Measurements from ENCODE around the gene UQCC3. TPM values are rescaled to one million over a fixed set of nuclear protein-coding genes. Genes with fewer than 3 reads are reported as not detected.
"Not testable (repeated sequence)": the region's sequence is repeated elsewhere in the genome, so short reads cannot be mapped to it uniquely, and the experiment has no call there.

Gene UQCC3
- total RNA-seq, result 7.8 and 9.9 TPM in 2 replicates

GRCh38 chr11:62671608-62672389 is at the start of gene UQCC3, which contains the start of gene LBHD1:
UQCC3 (plus strand) TSS chr11:62671673; CDS start chr11:62671746, 73 bp downstream.
LBHD1 (minus strand) TSS chr11:62672267; CDS start chr11:62670031, 2,236 bp downstream.
- no peak for DNase-seq (ENCODE audit: extremely low read depth, low read depth, low spot score)

- DNase-seq (ENCODE audit: extremely low read depth, low read depth, low spot score), result no peak
These were observed 48.9 kb upstream of the UQCC3 start for GRCh38 chr11:62622476-62623089.

- no peak for DNase-seq (ENCODE audit: extremely low read depth, low read depth, low spot score)
These were observed 43.8 kb upstream of the UQCC3 start for GRCh38 chr11:62627713-62628112.

GRCh38 chr11:62632492-62632891 is 39.0 kb upstream of the UQCC3 start:
- no peak for DNase-seq (ENCODE audit: extremely low read depth, low read depth, low spot score)

- no peak for DNase-seq (ENCODE audit: extremely low read depth, low read depth, low spot score)
These were observed 27.3 kb upstream of the UQCC3 start for GRCh38 chr11:62644220-62644619.

GRCh38 chr11:62645671-62645945 is 25.9 kb upstream of the UQCC3 start:
- no peak for DNase-seq (ENCODE audit: extremely low read depth, low read depth, low spot score)

- DNase-seq (ENCODE audit: extremely low read depth, low read depth, low spot score), result no peak
These were observed 25.3 kb upstream of the UQCC3 start, which contains the start of gene GANAB for GRCh38 chr11:62645946-62646824. GANAB (minus strand) TSS chr11:62646613; CDS start chr11:62646599, 14 bp downstream.

GRCh38 chr11:62646825-62647608 is 24.5 kb upstream of the UQCC3 start:
- DNase-seq (ENCODE audit: extremely low read depth, low read depth, low spot score), result no peak

- DNase-seq (ENCODE audit: extremely low read depth, low read depth, low spot score), result no peak
These were observed 23.9 kb upstream of the UQCC3 start for GRCh38 chr11:62647609-62648005.

GRCh38 chr11:62648185-62648966 is 23.1 kb upstream of the UQCC3 start:
- DNase-seq (ENCODE audit: extremely low read depth, low read depth, low spot score), result no peak

- no peak for DNase-seq (ENCODE audit: extremely low read depth, low read depth, low spot score)
These were observed 22.5 kb upstream of the UQCC3 start for GRCh38 chr11:62648967-62649364.

GRCh38 chr11:62649486-62649885 is 22.0 kb upstream of the UQCC3 start:
- no peak for DNase-seq (ENCODE audit: extremely low read depth, low read depth, low spot score)

GRCh38 chr11:62650283-62650682 is 21.2 kb upstream of the UQCC3 start:
- DNase-seq (ENCODE audit: extremely low read depth, low read depth, low spot score), result not testable (repeated sequence)

- no peak for DNase-seq (ENCODE audit: extremely low read depth, low read depth, low spot score)
These were observed 19.1 kb upstream of the UQCC3 start for GRCh38 chr11:62652161-62653006.

- no peak for DNase-seq (ENCODE audit: extremely low read depth, low read depth, low spot score)
These were observed 17.2 kb upstream of the UQCC3 start for GRCh38 chr11:62654297-62654696.

GRCh38 chr11:62656796-62657429 is 14.6 kb upstream of the UQCC3 start:
- no peak for DNase-seq (ENCODE audit: extremely low read depth, low read depth, low spot score)

- DNase-seq (ENCODE audit: extremely low read depth, low read depth, low spot score), result no peak
These were observed 6.9 kb upstream of the UQCC3 start for GRCh38 chr11:62664405-62665074.

- DNase-seq (ENCODE audit: extremely low read depth, low read depth, low spot score), result no peak
These were observed 6.3 kb upstream of the UQCC3 start, which contains the start of the genes C11orf98 and CSKMT for GRCh38 chr11:62665075-62665598. C11orf98 (minus strand) TSS chr11:62665210; CDS start chr11:62665169, 41 bp downstream. CSKMT (plus strand) TSS chr11:62665312; CDS start chr11:62665880, 568 bp downstream.

Measured in glomerular endothelial cell (primary cell).